ENCODE measurements around the gene FLOT2.
A peak's percentile ranks its signal among the peaks of the same experiment; 100 is the strongest.
"Not testable (repeated sequence)": the region's sequence is repeated elsewhere in the genome, so short reads cannot be mapped to it uniquely, and the experiment has no call there.

The FLOT2 gene

GRCh38 chr17:28842282-28843012, 55.1 kb downstream of the FLOT2 start, which contains the start of gene FAM222B:
Gene FAM222B (minus strand): TSS chr17:28842790. CDS start chr17:28766667, 76,123 bp downstream.
- TF ChIP-seq SP1 (IDR thresholded peaks at IDR 0.05) (no peak), L3MBTL2 (conservative IDR thresholded peaks at IDR 0.05) (0 out of 2 replicates have a peak, but pooled peaks have one; percentile 41)
- DNase-seq (ENCODE audit: extremely low spot score): peak; percentile 95
- POLR2A ChIA-PET: interaction anchor here (0.5 to 3.6 kb wide), 34 partner anchors 10 to 547 kb away, joined by 3 to 22 read pairs (median 5); partner anchors contain the start of genes ERAL1, FLOT2, NEK8 and PHF12
- CTCF ChIA-PET: interaction anchor here (0.6 to 1.7 kb wide), 6 partner anchors 11 to 115 kb away, joined by 3 to 8 read pairs (median 4); no protein-coding TSS in a partner anchor

GRCh38 chr17:28841901-28842281, 55.6 kb downstream of the FLOT2 start:
- POLR2A ChIA-PET: interaction anchor here (0.6 to 3.6 kb wide), 30 partner anchors 10 to 180 kb away, joined by 3 to 22 read pairs (median 5); partner anchors contain the start of genes FLOT2, NEK8, PHF12 and RPL23A
- CTCF ChIA-PET: interaction anchor here (1.2 to 1.7 kb wide), 5 partner anchors 27 to 115 kb away, joined by 3 to 8 read pairs (median 3); no protein-coding TSS in a partner anchor
- DNase-seq (ENCODE audit: extremely low spot score): no peak

GRCh38 chr17:28839221-28839620, 58.3 kb downstream of the FLOT2 start:
- DNase-seq (ENCODE audit: extremely low spot score): no peak
- POLR2A ChIA-PET: no interaction called here
- TF ChIP-seq CTBP1 (IDR thresholded peaks at IDR 0.05; ENCODE audit: borderline replicate concordance) (no peak), L3MBTL2 (conservative IDR thresholded peaks at IDR 0.05) (no peak), ZNF384 (IDR thresholded peaks at IDR 0.05) (no peak), NFRKB (IDR thresholded peaks at IDR 0.05) (no peak), LEF1 (IDR thresholded peaks at IDR 0.05; ENCODE audit: borderline replicate concordance) (no peak), SP1 (IDR thresholded peaks at IDR 0.05) (no peak), HDGF (IDR thresholded peaks at IDR 0.05; ENCODE audit: borderline replicate concordance) (no peak), FOXM1 (IDR thresholded peaks at IDR 0.05; ENCODE audit: borderline replicate concordance) (no peak), BHLHE40 (IDR thresholded peaks at IDR 0.05; ENCODE audit: borderline replicate concordance) (no peak), PKNOX1 (IDR thresholded peaks at IDR 0.05) (no peak), TARDBP (IDR thresholded peaks at IDR 0.05) (no peak), SUZ12 (IDR thresholded peaks at IDR 0.05) (no peak), ELF4 (IDR thresholded peaks at IDR 0.05) (no peak), ARNT (IDR thresholded peaks at IDR 0.05) (no peak), FOXK2 (IDR thresholded peaks at IDR 0.05) (no peak), FOXA1 (IDR thresholded peaks at IDR 0.05) (no peak)
- CTCF ChIA-PET: interaction anchor here (0.6 kb wide), 1 partner anchor 131 kb away, joined by 3 read pairs; no protein-coding TSS in a partner anchor

More at GRCh38 chr17:28841901-28842281, 55.6 kb downstream of the FLOT2 start:
- no peak for TF ChIP-seq ELF4 (IDR thresholded peaks at IDR 0.05)

GRCh38 chr17:28836541-28836940, 61.0 kb downstream of the FLOT2 start:
- DNase-seq (ENCODE audit: extremely low spot score); POLR2A ChIA-PET; CTCF ChIA-PET: not testable (repeated sequence)

GRCh38 chr17:28834420-28834819, 63.1 kb downstream of the FLOT2 start:
- no peak for TF ChIP-seq LEF1 (IDR thresholded peaks at IDR 0.05; ENCODE audit: borderline replicate concordance)
- no peak for TF ChIP-seq HDGF (IDR thresholded peaks at IDR 0.05; ENCODE audit: borderline replicate concordance)
- CTCF ChIA-PET: interaction anchor here (1.1 kb wide), 1 partner anchor 108 kb away, joined by 3 read pairs; no protein-coding TSS in a partner anchor
- no peak for DNase-seq (ENCODE audit: extremely low spot score)
- POLR2A ChIA-PET: no interaction called here

Measured in HEK293T (cell line).